Endothelial cell of umbilical vein (primary cell): Measurements from ENCODE around the gene ERBIN. TPM values are rescaled to one million over a fixed set of nuclear protein-coding genes. Genes with fewer than 3 reads are reported as not detected.

Experiments
- BruUV-seq: library from RNA; stranded (reverse); fragments of 400-500 nt; replicated peaks from 2 replicates; lab custom pipeline; 2021; lab: Mats Ljungman, UMichigan
- CTCF ChIA-PET: fragments of 300-600, 350-600 bp; sonication (Branson Sonifier 250); formaldehyde crosslinking; loops from one replicate; lab custom pipeline; 2021; ENCODE audit warnings: antibody characterized with exemption, inconsistent platforms; lab: Charles Lee
- POLR2A ChIA-PET: fragments of 300-600, 350-600 bp; sonication (Branson Sonifier 250); formaldehyde crosslinking; loops from one replicate; lab custom pipeline; 2021; ENCODE audit warnings: antibody characterized with exemption, inconsistent platforms; lab: Charles Lee
- DNase-seq: peaks from one replicate; pipeline ENCODE4 v3.0.0-alpha.2; 2011; ENCODE audit warnings: low read depth, low spot score
- FAIRE-seq: peaks from 2 replicates; lab custom pipeline; 2011; peaks lifted over from hg19 to GRCh38; lab: Jason Lieb, UNC
- H2AFZ ChIP-seq: 2 replicates; pipeline ENCODE4 v1.6.0; 2012; ENCODE audit warnings: low read depth, low read length, control low read depth, inconsistent platforms
- H3K27ac ChIP-seq: 2 replicates; pipeline ENCODE4 v1.5.1; 2011; ENCODE audit warnings: low read depth, mild to moderate bottlenecking, control low read depth, low read length, moderate library complexity; ENCODE audit not compliant: insufficient read depth
- H3K27me3 ChIP-seq, 2 experiments: 2 replicates each; pipeline versions ENCODE4 v1.6.0 to v1.6.1; 2011; ENCODE audit warnings: low read length in 2 of 2, mixed read lengths in 1 of 2; ENCODE audit not compliant: control insufficient read depth in 2 of 2, insufficient read depth in 2 of 2
- H3K36me3 ChIP-seq, 2 experiments: 2 replicates in 1 of 2; 3 replicates in 1 of 2; pipeline ENCODE4 v1.5.1; 2011; ENCODE audit warnings: low read length in 2 of 2, mild to moderate bottlenecking in 1 of 2, moderate library complexity in 1 of 2; ENCODE audit not compliant: control insufficient read depth in 2 of 2, insufficient read depth in 2 of 2; ENCODE audit errors: extremely low read depth in 1 of 2
- H3K4me1 ChIP-seq: 3 replicates; pipeline ENCODE4 v1.5.1; 2011; ENCODE audit warnings: mild to moderate bottlenecking, low read length; ENCODE audit not compliant: control insufficient read depth, insufficient read depth; ENCODE audit errors: extremely low read depth
- H3K4me2 ChIP-seq: 2 replicates; pipeline ENCODE4 v1.6.1; 2011; ENCODE audit warnings: low read length, control low read depth, mixed read lengths; ENCODE audit not compliant: insufficient read depth
- H3K4me3 ChIP-seq, 3 experiments: fragments of 200-600 bp in 1 of 3; sonication (generic), shearing (Covaris generic) in 1 of 3; replicated peaks in 1 of 3; 2 replicates each; pipeline ENCODE4 v1.5.1; 2011 to 2016; ENCODE audit warnings: control low read depth in 3 of 3, low read length in 3 of 3, mild to moderate bottlenecking in 2 of 3, inconsistent platforms in 1 of 3, low read depth in 1 of 3, moderate library complexity in 1 of 3; ENCODE audit not compliant: insufficient read depth in 1 of 3
- H3K79me2 ChIP-seq: 2 replicates; pipeline ENCODE4 v1.6.0; 2012; ENCODE audit warnings: low read length, inconsistent platforms; ENCODE audit not compliant: control insufficient read depth, insufficient read depth
- H3K9ac ChIP-seq: replicated peaks from 2 replicates; pipeline ENCODE3; 2011; ENCODE audit warnings: low read length, control low read depth; ENCODE audit not compliant: insufficient read depth; ENCODE audit errors: extremely low read depth
- H3K9me1 ChIP-seq: replicated peaks from 3 replicates; pipeline ENCODE4 v1.6.0; 2011; ENCODE audit warnings: mild to moderate bottlenecking, low read length; ENCODE audit not compliant: control insufficient read depth, insufficient read depth; ENCODE audit errors: extremely low read depth
- H3K9me3 ChIP-seq: replicated peaks from 2 replicates; pipeline ENCODE4 v1.5.1; 2012; ENCODE audit warnings: low read length, inconsistent platforms; ENCODE audit not compliant: control insufficient read depth, insufficient read depth
- H4K20me1 ChIP-seq: replicated peaks from 2 replicates; pipeline ENCODE3; 2011; ENCODE audit warnings: mild to moderate bottlenecking, low read length; ENCODE audit not compliant: control insufficient read depth, insufficient read depth; ENCODE audit errors: extremely low read depth
- EZH2 ChIP-seq: IDR thresholded peaks from 2 replicates; pipeline ENCODE4 v1.6.1; 2012; ENCODE audit warnings: borderline replicate concordance, low read depth, mild to moderate bottlenecking, moderate library complexity, low read length, inconsistent platforms; ENCODE audit not compliant: severe bottlenecking
- GATA2 ChIP-seq: IDR thresholded peaks from 2 replicates; pipeline ENCODE4 v1.7.0; 2011; ENCODE audit warnings: low read depth, mild to moderate bottlenecking, moderate library complexity, mixed read lengths, low read length; ENCODE audit not compliant: insufficient read length, insufficient read depth
- MYC ChIP-seq: IDR thresholded peaks from one replicate; pipeline ENCODE4 v1.6.1; 2011; ENCODE audit warnings: mild to moderate bottlenecking, low read depth, low read length
- POLR2A ChIP-seq: IDR thresholded peaks from 2 replicates; pipeline ENCODE4 v1.6.1; 2012; ENCODE audit warnings: low read depth, mild to moderate bottlenecking, control low read depth, low read length
- POLR2AphosphoS5 ChIP-seq: IDR thresholded peaks from 2 replicates; pipeline ENCODE4 v1.6.1; 2012; ENCODE audit warnings: low read depth, mild to moderate bottlenecking, control low read depth, low read length, moderate library complexity; ENCODE audit not compliant: insufficient read depth
- dilution Hi-C: fragments of 300-500 bp; cut with MboI; formaldehyde crosslinking; loops from one replicate; pipeline ENCODE4 v1.15.0; 2019; ENCODE audit warnings: low sequenced_read_pairs; ENCODE audit not compliant: extremely low pct_ligation_motif_present
- intact Hi-C: fragments of 100-400 bp; cut with micrococcal nuclease; formaldehyde crosslinking; loops from one replicate; pipeline ENCODE4 v1.10.0; 2022
- polyA plus RNA-seq, 4 experiments: library from polyadenylated mRNA; depleted of rRNA in 3 of 4; stranded (reverse) in 3 of 4; unstranded in 1 of 4; fragments of >200 nt; gene quantifications; 2 replicates each; pipeline versions ENCODE4 v1.2.1 to v1.2.3, GENCODE V29; 2011 to 2012; ENCODE audit warnings: missing spikeins in 1 of 4
- total RNA-seq: library from RNA; stranded (reverse); gene quantifications from 2 replicates; pipeline ENCODE4 v1.2.3, GENCODE V29; 2021

ERBIN gene
- total and polyA plus RNA-seq, 2 donors (not counting 3 experiments of a cell fraction or from before 2014, with no cell fraction given), result 8.1 to 55.6 TPM

DNA sequence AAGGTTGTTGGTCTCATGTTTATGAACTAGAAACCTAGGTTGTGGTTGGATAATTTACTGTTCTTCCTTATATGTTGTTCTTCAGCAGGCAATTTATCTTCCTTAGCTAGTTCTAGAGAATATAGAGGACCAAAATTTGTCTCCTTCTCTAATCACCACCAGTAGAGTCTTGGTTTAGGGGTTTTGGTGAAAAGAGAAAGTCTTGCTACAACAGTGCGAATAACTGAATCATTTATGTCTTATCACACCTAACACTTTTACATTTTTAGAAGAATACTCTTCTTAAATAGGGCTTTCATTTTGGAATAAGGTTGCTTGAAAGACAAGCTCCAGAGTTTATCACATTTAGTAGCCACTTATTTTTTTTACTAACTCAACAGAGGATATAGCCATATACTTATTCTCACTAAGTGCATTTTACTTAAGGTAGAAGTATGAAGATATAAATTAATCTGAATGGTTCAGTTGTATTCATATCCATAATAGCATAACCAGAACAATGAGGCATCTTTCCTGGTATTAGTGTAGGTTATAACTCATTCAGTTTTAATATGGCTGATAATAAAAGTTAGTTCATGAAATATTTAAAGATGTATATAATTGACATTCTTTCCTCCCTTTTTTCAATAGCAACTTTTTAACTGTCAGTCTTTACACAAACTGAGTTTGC lies 67.9 kb downstream of the ERBIN start:
- intact Hi-C loops (no loop called here), dilution Hi-C loops (no loop called here)
- TF ChIP-seq POLR2A, result no peak
- no peak for TF ChIP-seq POLR2AphosphoS5
- no peaks in the 10 kb centered on the region for H3K36me3 ChIP-seq
- POLR2A ChIA-PET, result no interaction called here
- H3K79me2 ChIP-seq, result peaks cover 15% of the 10 kb centered on the region
- H3K9ac ChIP-seq, result no peak overlapping the region
- H3K9me1 ChIP-seq, result no peaks in the 10 kb centered on the region
- peaks cover 5% of the 10 kb centered on the region for H4K20me1 ChIP-seq
- no peak overlapping the region for H3K4me2 ChIP-seq
- H3K9me3 ChIP-seq, result no peaks in the 10 kb centered on the region
- H3K27me3 ChIP-seq, result no peaks in the 10 kb centered on the region
- no TSS peak for BruUV-seq
- H3K4me3 ChIP-seq, result no peak overlapping the region
- CTCF ChIA-PET, result no interaction called here
- FAIRE-seq (no peak), DNase-seq (no peak)
- no peak overlapping the region for H3K27ac ChIP-seq
- no peak overlapping the region for H2AFZ ChIP-seq
- no peaks in the 10 kb centered on the region for H3K4me1 ChIP-seq

DNA sequence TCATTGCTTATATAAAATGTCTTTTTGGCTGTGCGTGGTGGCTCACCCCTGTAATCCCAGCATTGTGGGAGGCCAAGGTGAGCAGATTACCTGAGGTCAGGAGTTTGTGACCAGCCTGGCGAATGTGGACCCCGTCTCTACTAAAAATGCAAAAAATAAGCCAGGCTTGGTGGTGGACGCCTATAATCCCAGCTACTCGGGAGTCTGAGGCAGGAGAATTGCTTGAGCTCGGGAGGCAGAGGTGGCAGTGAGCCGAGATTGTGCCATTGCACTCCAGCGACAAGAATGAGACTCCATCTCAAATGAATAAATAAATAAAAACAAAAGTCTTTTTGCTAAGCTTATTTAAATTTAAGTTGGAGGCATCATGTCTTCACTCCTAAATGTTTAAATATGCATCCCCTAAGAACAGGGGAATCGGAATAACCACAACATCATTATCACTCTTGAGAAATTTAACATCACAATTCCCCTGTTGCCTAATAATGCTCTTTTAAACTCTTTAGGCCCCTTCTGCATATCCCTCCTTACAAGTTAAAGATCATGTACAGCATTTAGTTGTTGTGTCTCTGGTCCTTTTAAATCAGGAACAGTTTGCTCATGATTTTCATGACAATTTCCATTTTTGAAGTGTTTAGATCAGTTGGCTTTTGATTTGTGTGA lies 72.8 kb downstream of the ERBIN start:
- Histone ChIP-seq H4K20me1 (peaks cover 7% of the 10 kb centered on the region), H3K4me2 (no peak overlapping the region), H3K9me3 (no peaks in the 10 kb centered on the region), H3K4me3 (no peak overlapping the region), H3K36me3 (no peaks in the 10 kb centered on the region), H3K4me1 (no peaks in the 10 kb centered on the region), H3K27me3 (no peaks in the 10 kb centered on the region), H3K27ac (no peak overlapping the region), H3K9ac (no peak overlapping the region), H2AFZ (no peak overlapping the region), H3K79me2 (peaks cover 34% of the 10 kb centered on the region), H3K9me1 (no peaks in the 10 kb centered on the region)
- intact Hi-C loops (no loop called here), dilution Hi-C loops (no loop called here)
- CTCF ChIA-PET, result interaction anchor here (1.1 to 1.2 kb wide), 2 partner anchors 9 to 27 kb away, joined by 3 read pairs; no protein-coding TSS in a partner anchor
- FAIRE-seq, result no peak
- no TSS peak for BruUV-seq
- no peak for TF ChIP-seq MYC
- TF ChIP-seq EZH2, result no peak
- TF ChIP-seq GATA2, result no peak
- no peak for DNase-seq
- POLR2A ChIA-PET, result no interaction called here
